ENCODE data around the gene SCNN1A. TPM values are rescaled to one million over a fixed set of nuclear protein-coding genes. Genes with fewer than 3 reads are reported as not detected.

SCNN1A gene
- total RNA-seq, 1 donor, result under 0.01 TPM

- H3K4me3 ChIP-seq (ENCODE audit: low read depth, low read length), result no peak overlapping the region
- no peak for TF ChIP-seq CTCF (IDR thresholded peaks at IDR 0.05; ENCODE audit: insufficient read depth, low read depth, low read length)
- no peak for DNase-seq (ENCODE audit: low read depth)
Observed at GRCh38 chr12:6362403-6362802, 13.0 kb downstream of the SCNN1A start.

GRCh38 chr12:6361834-6362233, 13.5 kb downstream of the SCNN1A start:
- TF ChIP-seq CTCF (IDR thresholded peaks at IDR 0.05; ENCODE audit: insufficient read depth, low read depth, low read length), result no peak
- H3K4me3 ChIP-seq (ENCODE audit: low read depth, low read length), result no peak overlapping the region
- DNase-seq (ENCODE audit: low read depth), result no peak

- H3K4me3 ChIP-seq (ENCODE audit: low read depth, low read length), result no peak overlapping the region
- no peak for TF ChIP-seq CTCF (IDR thresholded peaks at IDR 0.05; ENCODE audit: insufficient read depth, low read depth, low read length)
- DNase-seq (ENCODE audit: low read depth), result no peak
Observed at GRCh38 chr12:6360578-6361490, 14.5 kb downstream of the SCNN1A start.

- no peak for TF ChIP-seq CTCF (IDR thresholded peaks at IDR 0.05; ENCODE audit: insufficient read depth, low read depth, low read length)
- DNase-seq (ENCODE audit: low read depth), result no peak
- no peak overlapping the region for H3K4me3 ChIP-seq (ENCODE audit: low read depth, low read length)
Observed at GRCh38 chr12:6360080-6360571, 15.2 kb downstream of the SCNN1A start.

- no peak for TF ChIP-seq CTCF (IDR thresholded peaks at IDR 0.05; ENCODE audit: insufficient read depth, low read depth, low read length)
- no peak overlapping the region for H3K4me3 ChIP-seq (ENCODE audit: low read depth, low read length)
- no peak for DNase-seq (ENCODE audit: low read depth)
Observed at GRCh38 chr12:6358881-6359280, 16.5 kb downstream of the SCNN1A start.

- H3K4me3 ChIP-seq (ENCODE audit: low read depth, low read length), result no peak overlapping the region
- DNase-seq (ENCODE audit: low read depth), result no peak
- TF ChIP-seq CTCF (IDR thresholded peaks at IDR 0.05; ENCODE audit: insufficient read depth, low read depth, low read length), result no peak
Observed at GRCh38 chr12:6356374-6356820, 19.0 kb downstream of the SCNN1A start.

Measured in fibroblast of villous mesenchyme (primary cell).